Suppressor macrophage treated with lipopolysaccharide for 1 hour (primary cell): ENCODE measurements around the gene MB21D2.
A peak's percentile ranks its signal among the peaks of the same experiment; 100 is the strongest.

Experiments
- DNase-seq, 3 donors: peaks; one replicate each; pipeline ENCODE4 v3.0.0-alpha.2; 2020 to 2022

The MB21D2 gene

GRCh38 chr3:192923731-192924130 is 6.1 kb upstream of the MB21D2 start:
- DNase-seq, result no peak

GRCh38 chr3:192921793-192922192 is 4.1 kb upstream of the MB21D2 start:
- no peak for DNase-seq

- no peak for DNase-seq
Measured at GRCh38 chr3:192920411-192920810, 2.8 kb upstream of the MB21D2 start.

GRCh38 chr3:192919901-192920300 is 2.2 kb upstream of the MB21D2 start:
- peak; percentile 64 to 79 (median 74) for DNase-seq

- no peak for DNase-seq
Measured at GRCh38 chr3:192918275-192918588, 576 bp upstream of the MB21D2 start.

- DNase-seq, result peak; percentile 77 to 86 (median 84)
Measured at GRCh38 chr3:192917028-192917403, 640 bp downstream of the MB21D2 start.

GRCh38 chr3:192916371-192917027 is 1.2 kb downstream of the MB21D2 start:
- peak in 1 of 3 donors; percentile 44 for DNase-seq

GRCh38 chr3:192915722-192916121 is 1.9 kb downstream of the MB21D2 start:
- DNase-seq, result peak; percentile 64 to 93 (median 68)

- DNase-seq, result no peak
Measured at GRCh38 chr3:192915304-192915703, 2.4 kb downstream of the MB21D2 start.

- no peak for DNase-seq
Measured at GRCh38 chr3:192914848-192915247, 2.8 kb downstream of the MB21D2 start.

- DNase-seq, result no peak
Measured at GRCh38 chr3:192913540-192913939, 4.1 kb downstream of the MB21D2 start.

- no peak for DNase-seq
Measured at GRCh38 chr3:192911293-192911692, 6.4 kb downstream of the MB21D2 start.

GRCh38 chr3:192907784-192908183 is 9.9 kb downstream of the MB21D2 start:
- DNase-seq, result peak in 1 of 3 donors; percentile 40

- DNase-seq, result no peak
Measured at GRCh38 chr3:192906940-192907339, 10.7 kb downstream of the MB21D2 start.

GRCh38 chr3:192905980-192906678 is 11.5 kb downstream of the MB21D2 start:
- no peak for DNase-seq

- DNase-seq, result no peak
Measured at GRCh38 chr3:192904632-192905289, 12.9 kb downstream of the MB21D2 start.

- DNase-seq, result no peak
Measured at GRCh38 chr3:192902549-192902948, 15.1 kb downstream of the MB21D2 start.

- DNase-seq, result peak; percentile 50 to 76 (median 53)
Measured at GRCh38 chr3:192901435-192901834, 16.2 kb downstream of the MB21D2 start.

GRCh38 chr3:192899540-192899982 is 18.1 kb downstream of the MB21D2 start:
- DNase-seq, result peak; percentile 24 to 50 (median 33)

GRCh38 chr3:192897005-192897404 is 20.7 kb downstream of the MB21D2 start:
- no peak for DNase-seq

- DNase-seq, result no peak
Measured at GRCh38 chr3:192896208-192896607, 21.4 kb downstream of the MB21D2 start.

- DNase-seq, result no peak
Measured at GRCh38 chr3:192894676-192895075, 23.0 kb downstream of the MB21D2 start.

GRCh38 chr3:192892981-192893700 is 24.5 kb downstream of the MB21D2 start:
- DNase-seq, result peak; percentile 93 to 99 (median 97)
